Lower leg skin (tissue), 4 donors: Measurements from ENCODE around the gene MBNL2. TPM values are rescaled to one million over a fixed set of nuclear protein-coding genes. Genes with fewer than 3 reads are reported as not detected.

Source experiments
- DNase-seq, 2 donors: peaks; one replicate each; pipeline ENCODE4 v3.0.0-alpha.2; 2019; ENCODE audit warnings: low spot score in 2 of 2
- H3K4me3 ChIP-seq: fragments of 200-600 bp; sonication (generic); 2 replicates; pipeline ENCODE4 v1.5.1; 2017; ENCODE audit warnings: mild to moderate bottlenecking, low read depth; ENCODE audit not compliant: poor library complexity, severe bottlenecking
- POLR2A ChIP-seq, 2 donors: fragments of 450-650 bp; IDR thresholded peaks; one replicate each; pipeline ENCODE4 v1.6.1; 2016 to 2017; ENCODE audit warnings: antibody characterized with exemption in 2 of 2, mild to moderate bottlenecking in 1 of 2, moderate library complexity in 1 of 2
- WGBS, 2 donors: methylation state at CpG; one replicate each; pipeline ENCODE4 v1.1.5; 2018; 5-methylcytosine and 5-hydroxymethylcytosine counted together
- intact Hi-C: fragments of 100-400 bp; cut with DNase I; formaldehyde crosslinking; loops from one replicate; pipeline ENCODE4 v1.15.0; 2023; ENCODE audit warnings: low total_unique reads
- total RNA-seq, 4 donors: library from RNA; depleted of rRNA; stranded (reverse); fragments of >200 nt; gene quantifications; one replicate each; pipeline ENCODE4 v1.1.0, GENCODE V29; 2016
- TF ChIP-seq, protein P1 (sequence below), 3 donors: fragments of 450-650 bp; IDR thresholded peaks; one replicate each; pipeline ENCODE4 v1.5.1; 2016; ENCODE audit warnings: antibody characterized with exemption in 3 of 3, mild to moderate bottlenecking in 3 of 3, moderate library complexity in 2 of 3

MBNL2 gene
- total RNA-seq, 4 donors from 2014 or later: 37.6 to 59.5 (median 45.4) TPM

DNA sequence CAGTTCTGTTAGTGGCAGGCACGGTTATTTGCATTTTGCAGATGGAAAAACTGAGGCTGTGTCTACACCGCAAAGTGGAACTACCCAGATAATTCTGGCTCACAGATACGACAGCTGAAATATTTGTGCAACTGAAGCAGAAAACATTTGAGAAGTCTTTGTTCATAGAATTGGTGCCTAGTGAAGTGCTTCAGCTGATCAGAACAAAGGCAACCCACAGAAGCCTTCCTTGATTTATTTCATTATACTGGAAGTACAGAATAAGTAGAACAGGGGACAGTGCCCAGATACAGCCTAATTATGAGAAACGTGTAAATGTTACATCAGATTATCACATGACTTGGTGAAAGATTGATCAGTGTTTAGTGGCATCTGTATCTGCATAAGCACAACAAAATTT, 138.5 kb downstream of the MBNL2 start:
- intact Hi-C loops: no loop called here

DNA sequence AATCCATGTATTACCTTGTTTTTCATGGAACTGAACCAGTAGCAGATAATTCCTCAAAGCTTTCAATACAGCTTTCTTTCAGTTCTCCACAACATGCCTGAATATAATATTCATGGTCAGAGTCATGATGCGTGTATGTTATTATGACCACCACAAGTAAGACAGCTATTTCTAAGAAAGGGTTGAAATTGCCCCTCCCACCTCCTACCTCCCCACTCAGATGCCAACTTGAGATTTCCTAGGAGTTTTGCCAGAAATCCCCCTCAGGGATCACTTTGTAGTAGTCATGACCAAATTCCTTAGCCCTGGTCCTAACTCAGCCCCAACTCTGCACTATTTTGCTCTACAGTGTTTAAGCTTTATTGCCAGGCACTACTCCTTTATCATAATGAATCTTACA, 141.9 kb downstream of the MBNL2 start:
- intact Hi-C loops: no loop called here
- WGBS, 2 donors: 46 to 79% methylated on average over 1 of the region's 1 CpG
- no peak overlapping the region for H3K4me3 ChIP-seq
- TF ChIP-seq POLR2A (IDR thresholded peaks at IDR 0.05): no peak
- TF ChIP-seq, protein P1, sequence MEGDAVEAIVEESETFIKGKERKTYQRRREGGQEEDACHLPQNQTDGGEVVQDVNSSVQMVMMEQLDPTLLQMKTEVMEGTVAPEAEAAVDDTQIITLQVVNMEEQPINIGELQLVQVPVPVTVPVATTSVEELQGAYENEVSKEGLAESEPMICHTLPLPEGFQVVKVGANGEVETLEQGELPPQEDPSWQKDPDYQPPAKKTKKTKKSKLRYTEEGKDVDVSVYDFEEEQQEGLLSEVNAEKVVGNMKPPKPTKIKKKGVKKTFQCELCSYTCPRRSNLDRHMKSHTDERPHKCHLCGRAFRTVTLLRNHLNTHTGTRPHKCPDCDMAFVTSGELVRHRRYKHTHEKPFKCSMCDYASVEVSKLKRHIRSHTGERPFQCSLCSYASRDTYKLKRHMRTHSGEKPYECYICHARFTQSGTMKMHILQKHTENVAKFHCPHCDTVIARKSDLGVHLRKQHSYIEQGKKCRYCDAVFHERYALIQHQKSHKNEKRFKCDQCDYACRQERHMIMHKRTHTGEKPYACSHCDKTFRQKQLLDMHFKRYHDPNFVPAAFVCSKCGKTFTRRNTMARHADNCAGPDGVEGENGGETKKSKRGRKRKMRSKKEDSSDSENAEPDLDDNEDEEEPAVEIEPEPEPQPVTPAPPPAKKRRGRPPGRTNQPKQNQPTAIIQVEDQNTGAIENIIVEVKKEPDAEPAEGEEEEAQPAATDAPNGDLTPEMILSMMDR (IDR thresholded peaks at IDR 0.05): no peak
- DNase-seq: no peak

More for the DNA sequence above, 138.5 kb downstream of the MBNL2 start:
- WGBS, 2 donors: 79 to 87% methylated on average over 4 of the region's 4 CpGs
- H3K4me3 ChIP-seq: no peak overlapping the region
- TF ChIP-seq, protein P1 (IDR thresholded peaks at IDR 0.05): no peak
- no peak for TF ChIP-seq POLR2A (IDR thresholded peaks at IDR 0.05)
- no peak for DNase-seq

DNA sequence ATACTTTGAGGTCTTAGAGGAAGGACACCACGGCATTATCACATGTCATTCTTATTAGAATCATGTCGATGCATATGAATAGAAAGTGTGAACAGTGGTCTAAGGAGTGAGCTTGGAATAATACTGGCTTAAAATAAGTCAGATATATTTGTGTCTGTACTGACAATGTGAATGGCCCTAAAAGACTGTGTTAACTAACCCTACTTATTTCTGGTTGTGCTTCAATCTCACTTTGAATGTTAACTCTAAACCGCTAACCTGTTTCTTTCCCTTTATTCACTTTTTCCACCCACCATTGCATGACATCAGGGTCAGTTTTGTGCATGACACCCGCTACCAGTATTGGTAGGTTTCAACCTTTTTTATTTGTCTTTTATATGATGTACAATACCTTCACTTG, 142.7 kb downstream of the MBNL2 start:
- no peak for DNase-seq
- H3K4me3 ChIP-seq: no peak overlapping the region
- no peak for TF ChIP-seq POLR2A (IDR thresholded peaks at IDR 0.05)
- TF ChIP-seq, protein P1 (IDR thresholded peaks at IDR 0.05): no peak
- 96 to 98% methylated on average over 4 of the region's 4 CpGs for WGBS, 2 donors
- intact Hi-C loops: no loop called here

DNA sequence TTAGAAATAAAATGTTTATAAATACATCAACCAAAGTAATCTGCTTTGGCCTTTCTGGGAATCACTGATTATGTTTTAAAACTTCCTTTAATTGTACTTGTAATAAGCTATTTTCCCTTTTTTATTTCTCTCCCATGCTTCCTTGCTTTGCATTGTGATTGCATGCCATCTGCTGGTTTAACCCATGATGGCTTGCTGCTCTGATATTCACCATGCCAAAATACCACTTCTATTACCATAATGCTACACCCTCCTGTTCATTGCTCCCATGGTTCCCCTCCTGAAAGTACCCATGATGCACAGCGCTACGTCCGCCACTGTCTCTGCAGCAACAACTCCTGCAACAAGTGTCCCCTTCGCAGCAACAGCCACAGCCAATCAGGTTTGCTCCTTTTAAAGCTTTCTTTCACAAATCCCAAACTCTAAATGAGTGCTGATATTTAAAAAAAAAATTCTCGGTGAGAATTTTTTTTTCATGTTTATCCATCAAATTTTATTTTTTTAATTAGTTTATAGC, 144.1 kb downstream of the MBNL2 start:
- WGBS, 2 donors: 97 to 98% methylated on average over 5 of the region's 5 CpGs
- H3K4me3 ChIP-seq: no peak overlapping the region
- TF ChIP-seq, protein P1 (IDR thresholded peaks at IDR 0.05): no peak
- no peak for TF ChIP-seq POLR2A (IDR thresholded peaks at IDR 0.05)
- DNase-seq: no peak
- intact Hi-C loops: no loop called here

DNA sequence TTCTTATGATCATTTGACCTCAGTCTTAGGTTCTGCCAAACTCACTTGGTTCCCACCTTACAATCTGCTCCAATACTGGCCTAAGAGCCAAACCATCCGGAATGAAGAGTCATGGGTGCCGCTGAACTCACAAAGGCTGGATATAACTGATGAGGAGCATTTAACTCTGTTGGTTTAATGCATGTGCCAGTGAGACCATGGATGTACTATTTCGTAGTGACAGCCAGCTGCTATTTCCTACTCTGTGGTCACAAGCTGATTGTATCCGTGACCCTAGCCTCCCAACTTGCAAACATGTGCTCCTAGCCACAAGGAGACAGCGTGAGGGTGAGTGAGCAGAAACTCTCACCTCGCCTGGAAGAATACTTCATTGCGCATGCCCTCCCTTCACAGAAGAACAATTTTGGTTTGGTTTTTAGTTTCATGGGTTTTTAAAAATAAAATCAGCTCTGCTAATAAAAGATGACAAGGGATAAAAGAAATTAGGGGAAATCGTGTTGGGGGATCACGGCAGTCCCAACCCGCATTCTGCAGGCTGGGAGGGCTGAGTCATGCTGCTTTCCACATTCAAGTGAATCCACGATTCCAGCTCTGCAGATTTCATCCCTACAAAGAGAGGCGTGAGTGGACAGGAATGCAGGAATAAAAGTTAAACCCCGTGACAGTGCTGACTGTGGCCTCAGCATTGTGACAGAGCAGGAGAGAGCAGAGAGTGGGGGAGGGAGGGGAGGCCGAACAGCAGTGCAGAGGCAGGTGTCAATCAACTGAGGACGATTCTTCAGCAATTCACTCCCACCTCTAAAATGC, 145.1 kb downstream of the MBNL2 start:
- no peak for DNase-seq
- intact Hi-C loops: no loop called here
- 65 to 67% methylated on average over 15 of the region's 15 CpGs for WGBS, 2 donors
- H3K4me3 ChIP-seq: no peak overlapping the region
- TF ChIP-seq, protein P1 (IDR thresholded peaks at IDR 0.05): no peak
